Fibroblast of villous mesenchyme (primary cell): ENCODE results near the gene INCA1. TPM values are rescaled to one million over a fixed set of nuclear protein-coding genes. Genes with fewer than 3 reads are reported as not detected.

ENCODE experiments used
- DNase-seq: peaks from one replicate; pipeline ENCODE4 v3.0.0-alpha.2; 2010; ENCODE audit warnings: low read depth
- H3K4me3 ChIP-seq: 2 replicates; pipeline ENCODE4 v1.5.1; 2011; ENCODE audit warnings: low read depth, mild to moderate bottlenecking, low read length
- CTCF ChIP-seq: IDR thresholded peaks from 2 replicates; pipeline ENCODE4 v1.5.1; 2012; ENCODE audit warnings: low read depth, mild to moderate bottlenecking, low read length; ENCODE audit not compliant: insufficient read depth
- total RNA-seq: library from RNA; depleted of rRNA; stranded (reverse); fragments of >200 nt; gene quantifications from 2 replicates; pipeline ENCODE4 v1.2.3, GENCODE V29; 2012

INCA1 gene
- total RNA-seq, 1 donor, result 1.3 TPM

GRCh38 chr17:4945944-4946280 is 51.4 kb downstream of the INCA1 start:
- no peak for DNase-seq
- H3K4me3 ChIP-seq, result peak overlapping the region; percentile 98

GRCh38 chr17:4945176-4945943 is 52.0 kb downstream of the INCA1 start:
- H3K4me3 ChIP-seq, result peak overlapping the region; percentile 98
- peak; percentile 89 for DNase-seq
- no peak for TF ChIP-seq CTCF

More at GRCh38 chr17:4945944-4946280, 51.4 kb downstream of the INCA1 start:
- TF ChIP-seq CTCF, result no peak

GRCh38 chr17:4944554-4945175 is 52.7 kb downstream of the INCA1 start:
- TF ChIP-seq CTCF, result no peak
- no peak for DNase-seq
- H3K4me3 ChIP-seq, result peak overlapping the region; percentile 27

GRCh38 chr17:4944163-4944553 is 53.2 kb downstream of the INCA1 start:
- DNase-seq, result no peak
- no peak for TF ChIP-seq CTCF

GRCh38 chr17:4942760-4943508 is 54.4 kb downstream of the INCA1 start:
- no peak for DNase-seq
- TF ChIP-seq CTCF, result no peak
- H3K4me3 ChIP-seq, result no peak overlapping the region

More at GRCh38 chr17:4944163-4944553, 53.2 kb downstream of the INCA1 start:
- no peak overlapping the region for H3K4me3 ChIP-seq

GRCh38 chr17:4941319-4941610 is 56.1 kb downstream of the INCA1 start:
- H3K4me3 ChIP-seq, result peak overlapping the region; percentile 96
- no peak for DNase-seq
- TF ChIP-seq CTCF, result no peak
